Stimulated activated CD4-positive, alpha-beta T cell treated with anti-CD3 and anti-CD28 coated beads, Interleukin-4, amount 100 ng/mL, for 24 hours (primary cell): ENCODE measurements around the gene LACTBL1.

Experiments
- DNase-seq: peaks from one replicate; pipeline ENCODE4 v3.0.0-alpha.2; 2020

LACTBL1 gene

DNA sequence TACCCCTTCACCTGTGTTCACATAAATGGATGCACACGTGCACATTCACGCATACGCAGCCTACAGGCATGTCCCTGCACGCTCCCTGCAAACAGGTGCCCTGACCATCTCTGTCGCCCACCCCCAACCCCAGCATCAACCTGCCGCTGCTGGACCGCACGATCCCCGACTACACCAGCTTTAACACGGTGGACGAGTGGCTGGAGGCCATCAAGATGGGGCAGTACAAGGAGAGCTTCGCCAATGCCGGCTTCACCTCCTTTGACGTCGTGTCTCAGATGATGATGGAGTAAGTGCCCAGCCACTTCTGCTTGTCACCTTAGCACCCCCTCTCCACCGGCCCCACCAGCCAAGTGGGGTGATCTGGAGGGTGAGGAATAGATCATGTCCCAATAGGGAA, 60.4 kb downstream of the LACTBL1 start:
- no peak for DNase-seq

DNA sequence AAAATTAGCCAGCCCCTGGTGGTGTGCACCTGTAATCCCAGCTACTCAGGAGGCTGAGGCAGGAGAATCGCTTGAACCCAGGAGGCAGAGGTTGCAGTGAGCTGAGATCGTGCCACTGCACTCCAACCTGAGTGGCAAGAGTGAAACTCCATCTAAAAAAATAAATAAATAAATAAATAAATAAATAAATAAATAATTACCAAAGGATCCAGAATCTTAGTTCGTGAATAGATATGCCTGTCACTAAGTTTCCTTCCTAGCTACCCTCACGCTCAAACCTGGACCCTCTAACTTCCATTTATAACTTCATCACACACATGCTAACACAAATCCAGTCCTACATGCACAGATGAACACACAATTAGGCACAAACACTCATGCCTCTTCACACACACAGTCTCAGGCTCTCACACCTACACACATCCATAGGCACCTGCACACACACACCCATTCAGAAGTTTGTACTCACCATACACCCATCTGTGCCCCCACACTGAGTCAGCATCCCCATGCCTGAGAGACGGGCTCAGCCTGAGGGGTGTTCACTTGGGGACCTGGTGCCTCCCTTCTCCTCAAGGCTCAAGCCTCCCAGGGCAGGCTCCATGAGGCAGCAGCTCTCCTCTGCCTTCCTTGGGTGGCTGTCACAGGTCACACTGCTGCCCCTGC, 61.5 kb downstream of the LACTBL1 start:
- no peak for DNase-seq

DNA sequence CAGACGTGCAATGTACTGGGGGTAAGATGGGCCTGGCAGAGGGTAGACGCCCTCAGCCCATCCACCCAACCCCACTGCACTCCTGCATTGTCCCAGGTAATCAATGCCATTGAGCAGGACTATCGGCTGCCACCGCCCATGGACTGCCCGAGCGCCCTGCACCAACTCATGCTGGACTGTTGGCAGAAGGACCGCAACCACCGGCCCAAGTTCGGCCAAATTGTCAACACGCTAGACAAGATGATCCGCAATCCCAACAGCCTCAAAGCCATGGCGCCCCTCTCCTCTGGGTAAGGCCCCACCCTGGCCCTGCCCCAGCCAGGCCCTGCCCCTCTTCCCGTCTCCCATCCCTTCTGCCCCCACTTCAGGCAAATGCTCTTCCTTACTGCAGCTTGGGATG, 62.4 kb downstream of the LACTBL1 start:
- no peak for DNase-seq

DNA sequence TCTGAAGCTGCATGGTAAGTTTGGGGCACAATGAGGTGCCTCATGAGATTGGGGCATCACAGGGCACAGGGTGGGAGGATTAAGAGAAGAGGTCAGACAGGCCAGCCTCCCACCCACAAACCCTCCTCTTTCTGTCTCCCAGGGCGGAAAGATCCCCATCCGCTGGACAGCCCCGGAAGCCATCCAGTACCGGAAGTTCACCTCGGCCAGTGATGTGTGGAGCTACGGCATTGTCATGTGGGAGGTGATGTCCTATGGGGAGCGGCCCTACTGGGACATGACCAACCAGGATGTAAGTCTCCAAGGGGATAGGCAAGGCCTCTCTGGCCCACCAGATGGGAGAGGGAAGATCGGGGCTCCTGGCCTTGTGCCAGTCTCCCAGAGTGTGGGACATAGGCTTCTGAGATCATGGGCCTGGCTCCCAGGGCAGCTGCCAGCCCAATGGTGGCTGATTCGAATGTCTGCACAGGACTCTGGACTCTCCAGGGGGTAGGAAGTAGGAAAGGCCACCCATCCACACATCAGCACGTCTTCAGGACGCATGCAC, 63.7 kb downstream of the LACTBL1 start:
- DNase-seq: no peak

DNA sequence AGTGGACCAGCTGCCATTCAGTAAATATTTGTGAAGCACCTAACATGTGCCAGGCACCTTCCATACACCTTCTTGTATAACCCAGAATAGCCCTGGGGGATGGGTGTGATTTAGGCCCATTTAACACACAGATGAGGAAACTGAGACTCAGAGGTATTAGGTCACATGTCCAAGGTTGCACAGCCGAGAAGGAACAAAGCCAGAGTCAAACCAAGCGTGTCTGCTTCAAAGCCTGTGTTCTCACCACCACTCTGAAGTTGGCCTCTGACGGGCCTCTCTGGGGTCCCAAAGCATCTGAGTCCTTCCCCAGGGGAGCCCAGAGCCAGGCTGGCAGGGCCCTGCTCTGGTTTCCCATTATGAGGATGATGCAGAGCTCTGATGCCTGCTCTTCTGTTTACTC, 65.1 kb downstream of the LACTBL1 start:
- DNase-seq: no peak

DNA sequence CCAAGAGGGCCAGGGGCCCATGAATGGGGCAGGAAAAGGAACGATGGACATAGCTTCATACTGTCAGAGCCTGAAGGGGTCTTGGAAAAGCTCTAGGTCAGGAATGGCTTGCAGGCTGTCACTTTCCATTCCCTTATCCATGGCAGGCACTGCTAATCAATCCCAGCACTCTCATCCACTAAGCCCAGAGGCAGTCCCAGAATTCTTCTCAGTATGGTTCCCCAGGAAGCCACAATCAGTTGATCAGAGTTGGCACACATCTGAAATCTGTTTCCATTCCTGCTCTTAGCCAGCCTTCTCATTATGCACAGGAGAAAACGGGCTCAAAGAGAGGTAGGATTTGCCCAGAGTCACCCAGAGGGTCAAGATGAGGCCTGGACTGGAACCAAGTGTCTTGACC, 65.7 kb downstream of the LACTBL1 start:
- DNase-seq: no peak

DNA sequence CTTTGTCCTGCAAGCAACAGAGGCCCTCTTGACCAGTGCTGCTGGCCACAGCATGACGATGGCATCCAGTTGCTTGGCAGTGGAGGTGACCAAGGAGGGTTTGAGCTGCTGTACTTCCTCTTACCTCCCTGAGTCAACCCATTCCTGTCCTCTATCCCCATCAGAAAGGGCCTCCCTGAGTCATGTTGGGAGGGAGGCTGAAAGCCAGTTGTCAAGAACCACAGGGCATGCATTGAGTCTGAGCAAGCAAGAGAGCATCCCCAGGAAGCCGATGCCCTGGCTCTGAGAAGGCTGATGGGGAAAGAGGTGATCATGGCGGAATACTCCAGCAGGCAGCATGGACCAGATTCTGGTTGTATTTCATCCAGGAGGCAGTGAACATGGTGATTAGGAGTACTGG, 69.6 kb downstream of the LACTBL1 start:
- DNase-seq: no peak
